HepG2 (cell line): ENCODE measurements around the gene SPRYD3. TPM values are rescaled to one million over a fixed set of nuclear protein-coding genes. Genes with fewer than 3 reads are reported as not detected.

Experiments used
- BORCS8-MEF2B ChIP-seq: sonication (generic); formaldehyde crosslinking; IDR thresholded peaks from 2 replicates; pipeline ENCODE4 v1.8.0; 2022; ENCODE audit warnings: mild to moderate bottlenecking, missing genetic modification reagents
- ETV6 ChIP-seq: sonication (generic); formaldehyde crosslinking; conservative IDR thresholded peaks from 2 replicates; pipeline ENCODE4 v1.4.0; 2020; ENCODE audit warnings: missing genetic modification reagents
- HNRNPK ChIP-seq: fragments of 200-400 bp; formaldehyde crosslinking; IDR thresholded peaks from 2 replicates; pipeline ENCODE4 v1.6.1; 2018; ENCODE audit warnings: low read length, low read depth, moderate library complexity, mild to moderate bottlenecking; ENCODE audit not compliant: poor library complexity, severe bottlenecking
- KMT2A ChIP-seq: sonication (generic); formaldehyde crosslinking; IDR thresholded peaks from 2 replicates; pipeline ENCODE4 v1.4.0; 2020; ENCODE audit warnings: missing genetic modification reagents
- MLX ChIP-seq: IDR thresholded peaks from 2 replicates; pipeline ENCODE4 v1.6.1; 2016
- PRDM15 ChIP-seq: sonication (generic); formaldehyde crosslinking; IDR thresholded peaks from 2 replicates; pipeline ENCODE4 v1.4.0; 2020; ENCODE audit warnings: missing genetic modification reagents
- RXRB ChIP-seq: IDR thresholded peaks from 2 replicates; pipeline ENCODE4 v1.6.1; 2016; ENCODE audit warnings: borderline replicate concordance, missing genetic modification reagents, missing compliant biosample characterization
- SNAPC2 ChIP-seq: sonication (generic); formaldehyde crosslinking; IDR thresholded peaks from 2 replicates; pipeline ENCODE4 v1.8.1; 2022; ENCODE audit warnings: mild to moderate bottlenecking, missing genetic modification reagents
- TBP ChIP-seq: sonication (generic); formaldehyde crosslinking; IDR thresholded peaks from 2 replicates; pipeline ENCODE4 v1.5.0; 2020; ENCODE audit warnings: missing genetic modification reagents
- TFDP1 ChIP-seq: IDR thresholded peaks from 2 replicates; pipeline ENCODE4 v1.6.1; 2016; ENCODE audit warnings: missing compliant biosample characterization, missing genetic modification reagents, borderline replicate concordance
- TRAFD1 ChIP-seq: sonication (generic); formaldehyde crosslinking; IDR thresholded peaks from 2 replicates; pipeline ENCODE4 v1.5.1; 2020; ENCODE audit warnings: missing genetic modification reagents, mild to moderate bottlenecking, borderline replicate concordance
- ZBTB34 ChIP-seq: sonication (generic); formaldehyde crosslinking; IDR thresholded peaks from 2 replicates; pipeline ENCODE4 v1.8.0; 2022; ENCODE audit warnings: mild to moderate bottlenecking, missing genetic modification reagents
- ZNF101 ChIP-seq: sonication (generic); formaldehyde crosslinking; IDR thresholded peaks from 2 replicates; pipeline ENCODE4 v1.4.0; 2020; ENCODE audit warnings: mild to moderate bottlenecking, low read depth, missing genetic modification reagents, borderline replicate concordance
- ZNF121 ChIP-seq: sonication (generic); formaldehyde crosslinking; IDR thresholded peaks from 2 replicates; pipeline ENCODE4 v1.5.0; 2020; ENCODE audit warnings: mild to moderate bottlenecking, missing genetic modification reagents
- ZNF441 ChIP-seq: sonication (generic); formaldehyde crosslinking; IDR thresholded peaks from 2 replicates; pipeline ENCODE4 v1.7.0; 2021; ENCODE audit warnings: missing genetic modification reagents, borderline replicate concordance
- ZNF678 ChIP-seq: sonication (generic); formaldehyde crosslinking; IDR thresholded peaks from 2 replicates; pipeline ENCODE4 v1.4.0; 2020; ENCODE audit warnings: mild to moderate bottlenecking, missing genetic modification reagents
- ZNF710 ChIP-seq: sonication (generic); formaldehyde crosslinking; IDR thresholded peaks from 2 replicates; pipeline ENCODE4 v1.5.0; 2020; ENCODE audit warnings: mild to moderate bottlenecking, missing genetic modification reagents, borderline replicate concordance
- ZNF772 ChIP-seq: sonication (generic); formaldehyde crosslinking; IDR thresholded peaks from 2 replicates; pipeline ENCODE4 v1.5.0; 2020; ENCODE audit warnings: mild to moderate bottlenecking, missing genetic modification reagents
- polyA plus RNA-seq, 8 experiments: library from polyadenylated mRNA; depleted of rRNA in 3 of 8; stranded (reverse) in 7 of 8; unstranded in 1 of 8; fragments of >200 nt; fragmentation: Illumina TruSeq in 4 of 8; extraction: Trizol in 4 of 8; gene quantifications; 2 replicates each; pipeline versions ENCODE4 v1.2.1 to v1.2.3, GENCODE V29; 2011 to 2016; ENCODE audit warnings: low read depth in 4 of 8, missing spikeins in 1 of 8, mixed read lengths in 1 of 8; ENCODE audit not compliant: insufficient read depth in 1 of 8
- total RNA-seq, 5 experiments: library from RNA; depleted of rRNA; stranded (reverse); fragments of >200 nt; fragmentation: Illumina TruSeq; extraction: Trizol; gene quantifications; 2 replicates each; pipeline ENCODE4 v1.2.3, GENCODE V29; 2016; ENCODE audit warnings: low read depth in 1 of 5

SPRYD3 gene
- total and polyA plus RNA-seq, 2 of the 13 experiments (the other 11 are each of a cell fraction or from before 2014, with no cell fraction given): 9.0 to 9.2 TPM

GRCh38 chr12:53053218-53054111, 25.7 kb downstream of the SPRYD3 start (continued):
- TF ChIP-seq MLX (CRISPR knock-in tag) (no peak), PRDM15 (no peak), RXRB (CRISPR knock-in tag) (0 out of 2 replicates have a peak, but pooled peaks have one; percentile 35), ZNF772 (CRISPR knock-in tag) (no peak), HNRNPK (no peak), ZNF101 (CRISPR knock-in tag) (no peak), KMT2A (CRISPR knock-in tag) (no peak), ZNF121 (CRISPR knock-in tag) (no peak), ZBTB34 (CRISPR knock-in tag) (no peak), TFDP1 (no peak), ZNF678 (CRISPR knock-in tag) (no peak), ZNF441 (CRISPR knock-in tag) (no peak), ETV6 (CRISPR knock-in tag) (no peak), SNAPC2 (no peak), ZNF710 (no peak), BORCS8-MEF2B (CRISPR knock-in tag) (no peak), TBP (CRISPR knock-in tag) (no peak), TRAFD1 (no peak)
